ENCODE results near the gene OGT. TPM values are rescaled to one million over a fixed set of nuclear protein-coding genes. Genes with fewer than 3 reads are reported as not detected.
A peak's percentile ranks its signal among the peaks of the same experiment; 100 is the strongest.

Gene OGT
- total and polyA plus RNA-seq, 2 donors from 2014 or later, result 32.2 to 147 TPM

- DNase-seq, result no peak
- no peak for TF ChIP-seq CTCF (IDR thresholded peaks at IDR 0.05; ENCODE audit: borderline replicate concordance, extremely low read depth, insufficient read depth)
- no peak overlapping the region for H3K9ac ChIP-seq (ENCODE audit: low read length in 3 of 3)
- H3K4me3 ChIP-seq (ENCODE audit: low read length in 3 of 3), result no peak overlapping the region
- H3K4me1 ChIP-seq (ENCODE audit: control insufficient read depth in 2 of 3, insufficient read depth in 2 of 3, low read depth in 1 of 3, low read length in 3 of 3), result peaks cover 0 to 5% (median 0%) of the 10 kb centered on the region in 3 donors
- no peaks in the 10 kb centered on the region for H3K27me3 ChIP-seq (ENCODE audit: control insufficient read depth, insufficient read depth, low read length)
- intact Hi-C loops (cut with DNase I), result no loop called here
- H3K27ac ChIP-seq (ENCODE audit: low read depth in 2 of 2, low read length in 2 of 2), result peak overlapping the region; percentile 28 to 43
- no peaks in the 10 kb centered on the region for H3K9me3 ChIP-seq (ENCODE audit: control insufficient read depth in 2 of 3, insufficient read depth in 1 of 3, low read length in 3 of 3)
- FAIRE-seq, result no peak
- H3K36me3 ChIP-seq (ENCODE audit: control insufficient read depth in 2 of 3, insufficient read depth in 3 of 3, low read length in 3 of 3), result peaks cover 0 to 1% (median 0%) of the 10 kb centered on the region in 3 donors
Observed at GRCh38 chrX:71617742-71618141, 84.8 kb downstream of the OGT start.

GRCh38 chrX:71618303-71618721 lies 85.4 kb downstream of the OGT start, which contains the start of gene CXCR3:
CXCR3 (minus strand) TSS chrX:71618511; CDS start chrX:71618449, 62 bp downstream.
- no peaks in the 10 kb centered on the region for H3K36me3 ChIP-seq (ENCODE audit: control insufficient read depth in 2 of 3, insufficient read depth in 3 of 3, low read length in 3 of 3)
- intact Hi-C loops (cut with DNase I), result no loop called here
- no peaks in the 10 kb centered on the region for H3K27me3 ChIP-seq (ENCODE audit: control insufficient read depth, insufficient read depth, low read length)
- DNase-seq (no peak), FAIRE-seq (no peak)
- H3K9ac ChIP-seq (ENCODE audit: low read length in 3 of 3), result no peak within 1 kb of the TSS
- TF ChIP-seq CTCF (IDR thresholded peaks at IDR 0.05; ENCODE audit: borderline replicate concordance, extremely low read depth, insufficient read depth), result no peak
- no peak within 1 kb of the TSS for H3K4me3 ChIP-seq (ENCODE audit: low read length in 3 of 3)
- H3K4me1 ChIP-seq (ENCODE audit: control insufficient read depth in 2 of 3, insufficient read depth in 2 of 3, low read depth in 1 of 3, low read length in 3 of 3), result peaks cover 0 to 7% (median 5%) of the 10 kb centered on the region in 3 donors
- no peaks in the 10 kb centered on the region for H3K9me3 ChIP-seq (ENCODE audit: control insufficient read depth in 2 of 3, insufficient read depth in 1 of 3, low read length in 3 of 3)
- H3K27ac ChIP-seq (ENCODE audit: low read depth in 2 of 2, low read length in 2 of 2), result peak within 1 kb of the TSS; percentile 28 to 43

- FAIRE-seq (no peak), DNase-seq (no peak)
- Histone ChIP-seq H3K9ac (ENCODE audit: low read length in 3 of 3) (no peak overlapping the region), H3K27me3 (ENCODE audit: control insufficient read depth, insufficient read depth, low read length) (no peaks in the 10 kb centered on the region), H3K27ac (ENCODE audit: low read depth in 2 of 2, low read length in 2 of 2) (no peak overlapping the region), H3K36me3 (ENCODE audit: control insufficient read depth in 2 of 3, insufficient read depth in 3 of 3, low read length in 3 of 3) (no peaks in the 10 kb centered on the region), H3K4me1 (ENCODE audit: control insufficient read depth in 2 of 3, insufficient read depth in 2 of 3, low read depth in 1 of 3, low read length in 3 of 3) (peaks cover 0 to 9% (median 8%) of the 10 kb centered on the region in 3 donors), H3K4me3 (ENCODE audit: low read length in 3 of 3) (no peak overlapping the region), H3K9me3 (ENCODE audit: control insufficient read depth in 2 of 3, insufficient read depth in 1 of 3, low read length in 3 of 3) (no peaks in the 10 kb centered on the region)
- intact Hi-C loops (cut with DNase I), result no loop called here
- TF ChIP-seq CTCF (IDR thresholded peaks at IDR 0.05; ENCODE audit: borderline replicate concordance, extremely low read depth, insufficient read depth), result no peak
Observed at GRCh38 chrX:71618787-71619186, 85.9 kb downstream of the OGT start.

GRCh38 chrX:71619193-71619592 lies 86.3 kb downstream of the OGT start:
- H3K9ac ChIP-seq (ENCODE audit: low read length in 3 of 3), result no peak overlapping the region
- no peaks in the 10 kb centered on the region for H3K9me3 ChIP-seq (ENCODE audit: control insufficient read depth in 2 of 3, insufficient read depth in 1 of 3, low read length in 3 of 3)
- no peak for FAIRE-seq
- intact Hi-C loops (cut with DNase I), result no loop called here
- H3K4me1 ChIP-seq (ENCODE audit: control insufficient read depth in 2 of 3, insufficient read depth in 2 of 3, low read depth in 1 of 3, low read length in 3 of 3), result peaks cover 0 to 10% (median 8%) of the 10 kb centered on the region in 3 donors
- H3K36me3 ChIP-seq (ENCODE audit: control insufficient read depth in 2 of 3, insufficient read depth in 3 of 3, low read length in 3 of 3), result no peaks in the 10 kb centered on the region
- DNase-seq, result no peak
- H3K27ac ChIP-seq (ENCODE audit: low read depth in 2 of 2, low read length in 2 of 2), result no peak overlapping the region
- no peaks in the 10 kb centered on the region for H3K27me3 ChIP-seq (ENCODE audit: control insufficient read depth, insufficient read depth, low read length)
- TF ChIP-seq CTCF (IDR thresholded peaks at IDR 0.05; ENCODE audit: borderline replicate concordance, extremely low read depth, insufficient read depth), result no peak
- H3K4me3 ChIP-seq (ENCODE audit: low read length in 3 of 3), result no peak overlapping the region

Measured in kidney (tissue), 14 donors.